H9 (cell line): Measurements from ENCODE around the gene BICD2. TPM values are rescaled to one million over a fixed set of nuclear protein-coding genes. Genes with fewer than 3 reads are reported as not detected.

Experiments
- DNase-seq: peaks from one replicate; pipeline ENCODE4 v3.0.0-alpha.2; 2017
- H2AFZ ChIP-seq: one replicate; pipeline ENCODE4 v1.6.1; 2013; ENCODE audit warnings: mild to moderate bottlenecking, low read length, control low read depth, moderate library complexity
- H2AK5ac ChIP-seq: 2 replicates; pipeline ENCODE4 v1.6.1; 2013; ENCODE audit warnings: low read length, control low read depth, mixed read lengths; ENCODE audit not compliant: insufficient read length
- H2BK120ac ChIP-seq: one replicate; pipeline ENCODE4 v1.6.1; 2013; ENCODE audit warnings: low read depth, mild to moderate bottlenecking, low read length, control low read depth, inconsistent platforms; ENCODE audit not compliant: poor library complexity, severe bottlenecking
- H2BK12ac ChIP-seq: 2 replicates; pipeline ENCODE4 v1.6.1; 2013; ENCODE audit warnings: low read length, control low read depth, mixed read lengths, low read depth; ENCODE audit not compliant: insufficient read length
- H2BK15ac ChIP-seq: 2 replicates; pipeline ENCODE4 v1.6.1; 2013; ENCODE audit warnings: low read depth, low read length, control low read depth
- H2BK20ac ChIP-seq: one replicate; pipeline ENCODE4 v1.6.1; 2013; ENCODE audit warnings: low read depth, mild to moderate bottlenecking, low read length, control low read depth, inconsistent platforms; ENCODE audit not compliant: poor library complexity, severe bottlenecking
- H2BK5ac ChIP-seq: 2 replicates; pipeline ENCODE4 v1.6.1; 2013; ENCODE audit warnings: low read length, control low read depth, mixed read lengths; ENCODE audit not compliant: insufficient read length
- H3K14ac ChIP-seq: 2 replicates; pipeline ENCODE4 v1.6.1; 2013; ENCODE audit warnings: low read length, control low read depth; ENCODE audit not compliant: insufficient read depth
- H3K18ac ChIP-seq: 2 replicates; pipeline ENCODE4 v1.6.1; 2013; ENCODE audit warnings: low read depth, mild to moderate bottlenecking, mixed read lengths, low read length, control low read depth; ENCODE audit not compliant: insufficient read length
- H3K23ac ChIP-seq: 2 replicates; pipeline ENCODE4 v1.6.1; 2013; ENCODE audit warnings: low read length, control low read depth, mixed read lengths, low read depth; ENCODE audit not compliant: insufficient read length
- H3K23me2 ChIP-seq: 2 replicates; pipeline ENCODE4 v1.6.1; 2013; ENCODE audit warnings: low read depth, mild to moderate bottlenecking, mixed read lengths, low read length, control low read depth; ENCODE audit not compliant: insufficient read length, poor library complexity, severe bottlenecking
- H3K27ac ChIP-seq: 2 replicates; pipeline ENCODE4 v1.5.1; 2013; ENCODE audit warnings: low read length, control low read depth, mixed read lengths, low read depth; ENCODE audit not compliant: insufficient read length
- H3K27me3 ChIP-seq: 2 replicates; pipeline ENCODE4 v1.6.1; 2013; ENCODE audit warnings: low read length, control low read depth, inconsistent platforms; ENCODE audit not compliant: insufficient read depth
- H3K4ac ChIP-seq: 2 replicates; pipeline ENCODE4 v1.6.1; 2013; ENCODE audit warnings: low read depth, mild to moderate bottlenecking, control low read depth, inconsistent platforms, low read length, moderate library complexity
- H3K4me1 ChIP-seq: 2 replicates; pipeline ENCODE4 v1.6.1; 2013; ENCODE audit warnings: low read length, control low read depth, inconsistent platforms; ENCODE audit not compliant: insufficient read depth
- H3K4me2 ChIP-seq: 2 replicates; pipeline ENCODE4 v1.6.1; 2013; ENCODE audit warnings: low read length, control low read depth, mixed read lengths; ENCODE audit not compliant: insufficient read length, insufficient read depth
- H3K56ac ChIP-seq: 2 replicates; pipeline ENCODE4 v1.6.1; 2013; ENCODE audit warnings: low read depth, mild to moderate bottlenecking, mixed read lengths, low read length, control low read depth; ENCODE audit not compliant: insufficient read length
- H3K79me1 ChIP-seq: 2 replicates; pipeline ENCODE4 v1.6.1; 2013; ENCODE audit warnings: low read depth, mild to moderate bottlenecking, moderate library complexity, low read length, control low read depth, inconsistent platforms; ENCODE audit not compliant: insufficient read depth, poor library complexity, severe bottlenecking
- H3K79me2 ChIP-seq: 2 replicates; pipeline ENCODE4 v1.6.1; 2013; ENCODE audit warnings: low read length, control low read depth, inconsistent platforms; ENCODE audit not compliant: insufficient read depth
- H3K9ac ChIP-seq: 2 replicates; pipeline ENCODE4 v1.6.1; 2013; ENCODE audit warnings: low read length, control low read depth, mixed read lengths; ENCODE audit not compliant: insufficient read length; ENCODE audit errors: extremely low read depth
- H3K9me3 ChIP-seq: one replicate; pipeline ENCODE4 v1.6.1; 2013; ENCODE audit warnings: low read depth, low read length, inconsistent platforms; ENCODE audit not compliant: control insufficient read depth
- H3T11ph ChIP-seq: one replicate; pipeline ENCODE4 v1.6.1; 2013; ENCODE audit warnings: mild to moderate bottlenecking, low read length, control low read depth, inconsistent platforms
- H4K20me1 ChIP-seq: one replicate; pipeline ENCODE4 v1.6.1; 2013; ENCODE audit not compliant: control insufficient read depth, insufficient read length, insufficient read depth
- H4K5ac ChIP-seq: 2 replicates; pipeline ENCODE4 v1.6.1; 2013; ENCODE audit warnings: low read depth, mild to moderate bottlenecking, mixed read lengths, low read length, control low read depth; ENCODE audit not compliant: insufficient read length
- H4K8ac ChIP-seq: replicated peaks from 2 replicates; pipeline ENCODE4 v1.6.1; 2013; ENCODE audit warnings: low read length, control low read depth, mixed read lengths, low read depth; ENCODE audit not compliant: insufficient read length
- H4K91ac ChIP-seq: 2 replicates; pipeline ENCODE4 v1.6.1; 2013; ENCODE audit warnings: low read depth, mild to moderate bottlenecking, moderate library complexity, mixed read lengths, low read length, control low read depth; ENCODE audit not compliant: insufficient read length
- H3K27ac Mint-ChIP-seq, 3 experiments: 2 replicates in 2 of 3; 3 replicates in 1 of 3; pipeline ENCODE4 v1.8.0; 2020 to 2021; ENCODE audit warnings: mixed read lengths in 3 of 3, mild to moderate bottlenecking in 1 of 3, moderate library complexity in 1 of 3
- H3K27me3 Mint-ChIP-seq: 2 replicates; pipeline ENCODE4 v1.8.0; 2021; ENCODE audit warnings: low read depth, mild to moderate bottlenecking, moderate library complexity, mixed read lengths
- H3K36me3 Mint-ChIP-seq, 3 experiments: 2 replicates in 2 of 3; 3 replicates in 1 of 3; pipeline ENCODE4 v1.8.0; 2020 to 2021; ENCODE audit warnings: low read depth in 3 of 3, mixed read lengths in 3 of 3; ENCODE audit not compliant: insufficient read depth in 1 of 3
- H3K4me1 Mint-ChIP-seq, 2 experiments: 2 replicates each; pipeline ENCODE4 v1.8.0; 2020; ENCODE audit warnings: mixed read lengths in 2 of 2
- H3K4me3 Mint-ChIP-seq, 2 experiments: 2 replicates in 1 of 2; 3 replicates in 1 of 2; pipeline ENCODE4 v1.8.0; 2020 to 2021; ENCODE audit warnings: mild to moderate bottlenecking in 2 of 2, mixed read lengths in 2 of 2, moderate library complexity in 1 of 2
- H3K9me3 Mint-ChIP-seq, 2 experiments: 2 replicates in 1 of 2; 3 replicates in 1 of 2; pipeline ENCODE4 v1.8.0; 2020; ENCODE audit warnings: mild to moderate bottlenecking in 2 of 2, mixed read lengths in 2 of 2, moderate library complexity in 1 of 2
- WGBS: extraction: QIAGEN DNeasy Blood & Tissue Kit; methylation state at CpG from one replicate; pipeline ENCODE4 v1.1.7; 2013; ENCODE audit warnings: missing lambda C conversion rate, low lambda C conversion rate, mixed read lengths; ENCODE audit not compliant: insufficient read length; ENCODE audit errors: extremely low coverage; 5-methylcytosine and 5-hydroxymethylcytosine counted together
- total RNA-seq: library from RNA; stranded (reverse); gene quantifications from 2 replicates; pipeline ENCODE4 v1.2.1, GENCODE V29; 2021
- TF ChIP-seq, protein P1 (sequence below): fragments of 200-600 bp; sonication (generic); conservative IDR thresholded peaks from 3 replicates; pipeline ENCODE4 v1.8.0; 2021; ENCODE audit warnings: antibody characterized with exemption, mild to moderate bottlenecking

The BICD2 gene
- total RNA-seq, 1 experiment from 2014 or later, result 22.3 TPM

DNA sequence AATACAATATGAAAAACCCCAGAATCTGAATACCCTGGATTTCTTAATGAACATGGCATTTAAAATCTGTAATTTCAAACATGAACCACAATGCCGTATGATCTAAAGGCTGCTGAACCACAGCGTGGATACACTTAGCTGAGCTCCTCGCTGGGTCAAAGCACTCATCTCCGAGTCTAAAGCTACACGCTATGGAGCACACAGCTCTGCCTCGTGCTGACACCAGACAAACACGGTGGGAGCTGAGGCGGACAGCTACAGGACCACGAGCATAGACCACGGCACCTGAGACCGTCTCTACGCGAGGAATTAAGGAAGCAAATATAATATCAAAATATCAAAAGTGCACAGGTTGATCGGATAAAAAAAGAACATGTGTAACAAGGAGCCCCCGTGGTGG lies 51.9 kb downstream of the BICD2 start:
- no peak for DNase-seq
- H3K18ac ChIP-seq, result no peak overlapping the region
- H3K14ac ChIP-seq, result no peak overlapping the region
- H3K9ac ChIP-seq, result no peak overlapping the region
- no peak overlapping the region for H4K5ac ChIP-seq
- H3K4me1 ChIP-seq, result no peaks in the 10 kb centered on the region
- no peak overlapping the region for H2BK5ac ChIP-seq
- H3K27me3 ChIP-seq, result no peaks in the 10 kb centered on the region
- no peak overlapping the region for H3K23ac ChIP-seq
- H3K36me3 Mint-ChIP-seq, result peaks cover 17 to 58% (median 44%) of the 10 kb centered on the region in 3 experiments; a peak in 6 of 7 replicates
- no peak overlapping the region for H4K91ac ChIP-seq
- H2AFZ ChIP-seq, result no peak overlapping the region
- H3K27ac ChIP-seq, result no peak overlapping the region
- no peak overlapping the region for H2BK15ac ChIP-seq
- H3K4me3 Mint-ChIP-seq, result no peak overlapping the region
- H2AK5ac ChIP-seq, result no peak overlapping the region
- no peak overlapping the region for H4K8ac ChIP-seq
- no peak overlapping the region for H2BK120ac ChIP-seq
- H2BK20ac ChIP-seq, result no peak overlapping the region
- H3K4ac ChIP-seq, result no peak overlapping the region
- no peaks in the 10 kb centered on the region for H3K23me2 ChIP-seq
- H3K9me3 ChIP-seq, result no peaks in the 10 kb centered on the region
- no peak overlapping the region for H2BK12ac ChIP-seq
- WGBS, result no CpG with 5 or more reads among the region's 15 CpGs
- H3K79me2 ChIP-seq, result no peaks in the 10 kb centered on the region
- TF ChIP-seq, protein P1, sequence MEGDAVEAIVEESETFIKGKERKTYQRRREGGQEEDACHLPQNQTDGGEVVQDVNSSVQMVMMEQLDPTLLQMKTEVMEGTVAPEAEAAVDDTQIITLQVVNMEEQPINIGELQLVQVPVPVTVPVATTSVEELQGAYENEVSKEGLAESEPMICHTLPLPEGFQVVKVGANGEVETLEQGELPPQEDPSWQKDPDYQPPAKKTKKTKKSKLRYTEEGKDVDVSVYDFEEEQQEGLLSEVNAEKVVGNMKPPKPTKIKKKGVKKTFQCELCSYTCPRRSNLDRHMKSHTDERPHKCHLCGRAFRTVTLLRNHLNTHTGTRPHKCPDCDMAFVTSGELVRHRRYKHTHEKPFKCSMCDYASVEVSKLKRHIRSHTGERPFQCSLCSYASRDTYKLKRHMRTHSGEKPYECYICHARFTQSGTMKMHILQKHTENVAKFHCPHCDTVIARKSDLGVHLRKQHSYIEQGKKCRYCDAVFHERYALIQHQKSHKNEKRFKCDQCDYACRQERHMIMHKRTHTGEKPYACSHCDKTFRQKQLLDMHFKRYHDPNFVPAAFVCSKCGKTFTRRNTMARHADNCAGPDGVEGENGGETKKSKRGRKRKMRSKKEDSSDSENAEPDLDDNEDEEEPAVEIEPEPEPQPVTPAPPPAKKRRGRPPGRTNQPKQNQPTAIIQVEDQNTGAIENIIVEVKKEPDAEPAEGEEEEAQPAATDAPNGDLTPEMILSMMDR, result no peak
- no peaks in the 10 kb centered on the region for H3K4me1 Mint-ChIP-seq
- H3K56ac ChIP-seq, result no peak overlapping the region
- H3K27ac Mint-ChIP-seq, result no peak overlapping the region
- no peaks in the 10 kb centered on the region for H3K79me1 ChIP-seq
- H4K20me1 ChIP-seq, result no peaks in the 10 kb centered on the region
- H3T11ph ChIP-seq, result no peak overlapping the region
- no peaks in the 10 kb centered on the region for H3K9me3 Mint-ChIP-seq
- H3K27me3 Mint-ChIP-seq, result no peaks in the 10 kb centered on the region
- H3K4me2 ChIP-seq, result no peak overlapping the region
